ENCODE results near the gene OSBPL8. TPM values are rescaled to one million over a fixed set of nuclear protein-coding genes. Genes with fewer than 3 reads are reported as not detected.

Gene OSBPL8
- total and polyA plus RNA-seq, 10 of the 15 experiments (the other 5 are each of a cell fraction or from before 2014, with no cell fraction given): 10.4 to 58.0 (median 32.0) TPM

- no peak for TF ChIP-seq ZNF687 (IDR thresholded peaks at IDR 0.05)
- TF ChIP-seq IKZF1 (conservative IDR thresholded peaks at IDR 0.05): no peak
- no peak for TF ChIP-seq ZBED1 (IDR thresholded peaks at IDR 0.05; ENCODE audit: borderline replicate concordance)
- no peak for TF ChIP-seq E2F8 (IDR thresholded peaks at IDR 0.05; ENCODE audit: low read depth, partially characterized antibody)
- no peak for TF ChIP-seq SPI1 (IDR thresholded peaks at IDR 0.05; ENCODE audit: borderline replicate concordance, insufficient read depth, low read depth, low read length)
- TF ChIP-seq SRF (IDR thresholded peaks at IDR 0.05; ENCODE audit: low read depth in 2 of 2, low read length in 2 of 2): no peak
Observed at GRCh38 chr12:76505050-76505449, 54.5 kb downstream of the OSBPL8 start (continued).

Data from GM12878 (cell line).